Sigmoid colon (tissue), 4 donors: ENCODE data around the gene SCN4B.

Experiments used
- POLR2A ChIP-seq, 2 donors: fragments of 450-650 bp; IDR thresholded peaks; one replicate each; pipeline ENCODE4 v1.6.1; 2016; ENCODE audit warnings: antibody characterized with exemption in 2 of 2, mild to moderate bottlenecking in 2 of 2, moderate library complexity in 2 of 2
- POLR2AphosphoS5 ChIP-seq, 4 donors: sonication (generic); formaldehyde crosslinking; IDR thresholded peaks; one replicate each; pipeline ENCODE4 v1.6.1; 2017; ENCODE audit warnings: antibody characterized with exemption in 4 of 4
- TF ChIP-seq, protein P1 (sequence below), 4 experiments: fragments of 450-650 bp in 3 of 4; fragments of 200-600 bp in 1 of 4; IDR thresholded peaks; one replicate each; pipeline ENCODE4 v1.5.1; 2016 to 2019; ENCODE audit warnings: antibody characterized with exemption in 4 of 4, mild to moderate bottlenecking in 3 of 4, moderate library complexity in 2 of 4

DNA sequence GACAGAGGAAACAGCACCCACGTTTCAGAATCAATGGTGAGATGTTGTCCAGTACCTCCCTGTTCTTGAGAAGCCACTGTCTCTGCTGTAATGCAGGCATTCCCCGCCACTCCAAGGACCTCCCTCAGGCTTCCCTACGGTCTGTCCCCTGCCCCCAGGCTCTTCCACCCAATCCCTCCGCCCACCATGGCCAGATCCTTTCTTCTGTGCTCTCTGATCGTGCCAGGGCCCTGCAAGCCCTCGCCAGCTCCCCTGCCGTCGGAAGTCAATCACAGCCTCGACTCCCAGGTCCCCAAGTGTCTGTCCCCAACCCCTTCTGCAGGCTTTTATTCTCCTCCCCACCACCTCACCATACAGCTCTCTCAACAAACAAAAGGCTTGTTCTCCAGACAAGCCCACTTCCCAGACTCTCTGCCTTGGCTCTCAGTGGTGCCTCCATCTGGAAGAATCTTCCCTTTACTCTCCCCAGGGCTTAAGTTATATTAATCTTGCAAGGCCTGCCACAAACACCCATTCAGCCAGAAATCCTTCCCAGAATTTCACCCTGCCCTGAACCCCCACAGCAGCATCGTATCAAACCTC is 13.7 kb downstream of the SCN4B start:
- TF ChIP-seq POLR2A (IDR thresholded peaks at IDR 0.05): no peak
- TF ChIP-seq, protein P1, sequence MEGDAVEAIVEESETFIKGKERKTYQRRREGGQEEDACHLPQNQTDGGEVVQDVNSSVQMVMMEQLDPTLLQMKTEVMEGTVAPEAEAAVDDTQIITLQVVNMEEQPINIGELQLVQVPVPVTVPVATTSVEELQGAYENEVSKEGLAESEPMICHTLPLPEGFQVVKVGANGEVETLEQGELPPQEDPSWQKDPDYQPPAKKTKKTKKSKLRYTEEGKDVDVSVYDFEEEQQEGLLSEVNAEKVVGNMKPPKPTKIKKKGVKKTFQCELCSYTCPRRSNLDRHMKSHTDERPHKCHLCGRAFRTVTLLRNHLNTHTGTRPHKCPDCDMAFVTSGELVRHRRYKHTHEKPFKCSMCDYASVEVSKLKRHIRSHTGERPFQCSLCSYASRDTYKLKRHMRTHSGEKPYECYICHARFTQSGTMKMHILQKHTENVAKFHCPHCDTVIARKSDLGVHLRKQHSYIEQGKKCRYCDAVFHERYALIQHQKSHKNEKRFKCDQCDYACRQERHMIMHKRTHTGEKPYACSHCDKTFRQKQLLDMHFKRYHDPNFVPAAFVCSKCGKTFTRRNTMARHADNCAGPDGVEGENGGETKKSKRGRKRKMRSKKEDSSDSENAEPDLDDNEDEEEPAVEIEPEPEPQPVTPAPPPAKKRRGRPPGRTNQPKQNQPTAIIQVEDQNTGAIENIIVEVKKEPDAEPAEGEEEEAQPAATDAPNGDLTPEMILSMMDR (IDR thresholded peaks at IDR 0.05): no peak
- no peak for TF ChIP-seq POLR2AphosphoS5 (IDR thresholded peaks at IDR 0.05)
